ENCODE results near the gene AS3MT. TPM values are rescaled to one million over a fixed set of nuclear protein-coding genes. Genes with fewer than 3 reads are reported as not detected.
"Not testable (repeated sequence)": the region's sequence is repeated elsewhere in the genome, so short reads cannot be mapped to it uniquely, and the experiment has no call there.

Gene AS3MT
- 1 to 10 TPM in 1 of 2 donors, not detected in 1; 1.0 TPM for total RNA-seq
- total RNA-seq: 0.12 to 0.15 reads per million in 2 donors

GRCh38 chr10:102869258-102870198, at the start of gene AS3MT:
Gene AS3MT (plus strand): TSS chr10:102869470. CDS start chr10:102869593, 123 bp downstream.
- H3K27ac Mint-ChIP-seq: peak within 1 kb of the TSS; percentile 67
- no peak for DNase-seq
- H3K4me1 Mint-ChIP-seq: peaks cover 10% of the 10 kb centered on the region
- H3K36me3 Mint-ChIP-seq (ENCODE audit: low read depth): peaks cover 3% of the 10 kb centered on the region
- H3K4me3 Mint-ChIP-seq: peak within 1 kb of the TSS; percentile 56
- peak; percentile 54 for ATAC-seq
- H3K27me3 Mint-ChIP-seq: peaks cover 19% of the 10 kb centered on the region
- no peaks in the 10 kb centered on the region for H3K9me3 ChIP-seq (ENCODE audit: control insufficient read depth, low read length, poor library complexity, severe bottlenecking)

- H3K27me3 Mint-ChIP-seq; ATAC-seq; H3K4me3 Mint-ChIP-seq; H3K36me3 Mint-ChIP-seq (ENCODE audit: low read depth); H3K9me3 ChIP-seq (ENCODE audit: control insufficient read depth, low read length, poor library complexity, severe bottlenecking); DNase-seq; H3K4me1 Mint-ChIP-seq; H3K27ac Mint-ChIP-seq: not testable (repeated sequence)
Measured at GRCh38 chr10:102820008-102820407, 49.3 kb upstream of the AS3MT start.

- H3K4me3 Mint-ChIP-seq: no peak overlapping the region
- H3K9me3 ChIP-seq (ENCODE audit: control insufficient read depth, low read length, poor library complexity, severe bottlenecking): no peaks in the 10 kb centered on the region
- DNase-seq (no peak), ATAC-seq (no peak)
- H3K27ac Mint-ChIP-seq: no peak overlapping the region
- no peaks in the 10 kb centered on the region for H3K36me3 Mint-ChIP-seq (ENCODE audit: low read depth)
- H3K27me3 Mint-ChIP-seq: no peaks in the 10 kb centered on the region
- H3K4me1 Mint-ChIP-seq: peaks cover 5% of the 10 kb centered on the region
Measured at GRCh38 chr10:102822222-102822621, 47.0 kb upstream of the AS3MT start.

- DNase-seq: no peak
- H3K4me1 Mint-ChIP-seq: peaks cover under 1% of the 10 kb centered on the region
- no peak for ATAC-seq
- no peaks in the 10 kb centered on the region for H3K36me3 Mint-ChIP-seq (ENCODE audit: low read depth)
- H3K27me3 Mint-ChIP-seq: no peaks in the 10 kb centered on the region
- no peak overlapping the region for H3K4me3 Mint-ChIP-seq
- H3K9me3 ChIP-seq (ENCODE audit: control insufficient read depth, low read length, poor library complexity, severe bottlenecking): no peaks in the 10 kb centered on the region
- H3K27ac Mint-ChIP-seq: no peak overlapping the region
Measured at GRCh38 chr10:102824664-102825063, 44.6 kb upstream of the AS3MT start.

GRCh38 chr10:102826148-102826796, 43.0 kb upstream of the AS3MT start:
- Mint-ChIP-seq H3K4me3 (no peak overlapping the region), H3K27me3 (no peaks in the 10 kb centered on the region), H3K27ac (no peak overlapping the region), H3K4me1 (peaks cover 6% of the 10 kb centered on the region), H3K36me3 (ENCODE audit: low read depth) (no peaks in the 10 kb centered on the region)
- no peak for ATAC-seq
- no peak for DNase-seq
- H3K9me3 ChIP-seq (ENCODE audit: control insufficient read depth, low read length, poor library complexity, severe bottlenecking): no peaks in the 10 kb centered on the region

GRCh38 chr10:102827597-102827975, 41.7 kb upstream of the AS3MT start:
- no peak overlapping the region for H3K4me3 Mint-ChIP-seq
- H3K4me1 Mint-ChIP-seq: peaks cover 6% of the 10 kb centered on the region
- no peak overlapping the region for H3K27ac Mint-ChIP-seq
- no peak for ATAC-seq
- no peaks in the 10 kb centered on the region for H3K36me3 Mint-ChIP-seq (ENCODE audit: low read depth)
- DNase-seq: no peak
- no peaks in the 10 kb centered on the region for H3K27me3 Mint-ChIP-seq
- H3K9me3 ChIP-seq (ENCODE audit: control insufficient read depth, low read length, poor library complexity, severe bottlenecking): no peaks in the 10 kb centered on the region

- Mint-ChIP-seq H3K4me1 (peaks cover 10% of the 10 kb centered on the region), H3K36me3 (ENCODE audit: low read depth) (no peaks in the 10 kb centered on the region), H3K27me3 (no peaks in the 10 kb centered on the region), H3K4me3 (no peak overlapping the region), H3K27ac (no peak overlapping the region)
- H3K9me3 ChIP-seq (ENCODE audit: control insufficient read depth, low read length, poor library complexity, severe bottlenecking): no peaks in the 10 kb centered on the region
- no peak for ATAC-seq
- DNase-seq: no peak
Measured at GRCh38 chr10:102831322-102832071, 37.8 kb upstream of the AS3MT start.

GRCh38 chr10:102832248-102832647, 37.0 kb upstream of the AS3MT start:
- H3K9me3 ChIP-seq (ENCODE audit: control insufficient read depth, low read length, poor library complexity, severe bottlenecking): no peaks in the 10 kb centered on the region
- DNase-seq: no peak
- no peak for ATAC-seq
- Mint-ChIP-seq H3K4me3 (no peak overlapping the region), H3K36me3 (ENCODE audit: low read depth) (no peaks in the 10 kb centered on the region), H3K27ac (no peak overlapping the region), H3K4me1 (peaks cover 10% of the 10 kb centered on the region), H3K27me3 (peaks cover 4% of the 10 kb centered on the region)

- H3K4me3 Mint-ChIP-seq: no peak overlapping the region
- no peak overlapping the region for H3K27ac Mint-ChIP-seq
Measured at GRCh38 chr10:102832987-102833386, 36.3 kb upstream of the AS3MT start.

GRCh38 chr10:102834143-102834542, 35.1 kb upstream of the AS3MT start:
- Mint-ChIP-seq H3K27ac (no peak overlapping the region), H3K4me1 (peaks cover 10% of the 10 kb centered on the region), H3K27me3 (peaks cover 12% of the 10 kb centered on the region), H3K36me3 (ENCODE audit: low read depth) (no peaks in the 10 kb centered on the region), H3K4me3 (no peak overlapping the region)
- no peaks in the 10 kb centered on the region for H3K9me3 ChIP-seq (ENCODE audit: control insufficient read depth, low read length, poor library complexity, severe bottlenecking)
- DNase-seq: no peak
- ATAC-seq: no peak

More at GRCh38 chr10:102832987-102833386, 36.3 kb upstream of the AS3MT start:
- ATAC-seq: no peak
- no peaks in the 10 kb centered on the region for H3K36me3 Mint-ChIP-seq (ENCODE audit: low read depth)
- peaks cover 12% of the 10 kb centered on the region for H3K27me3 Mint-ChIP-seq
- H3K9me3 ChIP-seq (ENCODE audit: control insufficient read depth, low read length, poor library complexity, severe bottlenecking): no peaks in the 10 kb centered on the region
- peaks cover 10% of the 10 kb centered on the region for H3K4me1 Mint-ChIP-seq
- no peak for DNase-seq

- Mint-ChIP-seq H3K27me3 (peaks cover 20% of the 10 kb centered on the region), H3K4me1 (peaks cover 10% of the 10 kb centered on the region), H3K36me3 (ENCODE audit: low read depth) (no peaks in the 10 kb centered on the region), H3K4me3 (no peak overlapping the region), H3K27ac (no peak overlapping the region)
- ATAC-seq: peak; percentile 95
- peak; percentile 42 to 61 (median 45) for DNase-seq
- H3K9me3 ChIP-seq (ENCODE audit: control insufficient read depth, low read length, poor library complexity, severe bottlenecking): no peaks in the 10 kb centered on the region
Measured at GRCh38 chr10:102835007-102835482, 34.2 kb upstream of the AS3MT start.

- ATAC-seq (no peak), DNase-seq (no peak)
- no peak within 1 kb of the TSS for H3K27ac Mint-ChIP-seq
- H3K4me1 Mint-ChIP-seq: peaks cover 4% of the 10 kb centered on the region
- H3K36me3 Mint-ChIP-seq (ENCODE audit: low read depth): peaks cover 3% of the 10 kb centered on the region
- no peaks in the 10 kb centered on the region for H3K9me3 ChIP-seq (ENCODE audit: control insufficient read depth, low read length, poor library complexity, severe bottlenecking)
- H3K27me3 Mint-ChIP-seq: peaks cover 40% of the 10 kb centered on the region
- no peak within 1 kb of the TSS for H3K4me3 Mint-ChIP-seq
Measured at GRCh38 chr10:102837230-102837721, 32.0 kb upstream of the AS3MT start, which contains the start of gene CYP17A1. Gene CYP17A1 (minus strand): TSS chr10:102837413. CDS start chr10:102837361, 52 bp downstream.
